Amniotic stem cell (primary cell): ENCODE results near the gene GPX1.
"Not testable (repeated sequence)": the region's sequence is repeated elsewhere in the genome, so short reads cannot be mapped to it uniquely, and the experiment has no call there.

Experiments used
- DNase-seq: peaks from one replicate; lab custom pipeline; 2025; lab: John Stamatoyannopoulos, UW

The GPX1 gene

GRCh38 chr3:49357443-49358216, 523 bp downstream of the GPX1 start:
- DNase-seq, result peak; percentile 79

GRCh38 chr3:49357095-49357442, 1.1 kb downstream of the GPX1 start:
- not testable (repeated sequence) for DNase-seq

- DNase-seq, result no peak
Observed at GRCh38 chr3:49352890-49353421, 5.2 kb downstream of the GPX1 start.

GRCh38 chr3:49352281-49352680, 5.9 kb downstream of the GPX1 start:
- DNase-seq, result no peak

GRCh38 chr3:49351521-49352011, 6.6 kb downstream of the GPX1 start:
- peak; percentile 64 for DNase-seq

GRCh38 chr3:49349348-49350114, 8.6 kb downstream of the GPX1 start:
- DNase-seq, result no peak

- not testable (repeated sequence) for DNase-seq
Observed at GRCh38 chr3:49348361-49348760, 9.8 kb downstream of the GPX1 start.

- no peak for DNase-seq
Observed at GRCh38 chr3:49346797-49347251, 11.3 kb downstream of the GPX1 start.

GRCh38 chr3:49343163-49343562, 15.0 kb downstream of the GPX1 start:
- DNase-seq, result no peak

- no peak for DNase-seq
Observed at GRCh38 chr3:49341996-49342395, 16.2 kb downstream of the GPX1 start.

GRCh38 chr3:49339941-49340800, 18.0 kb downstream of the GPX1 start, which contains the start of gene USP4:
Gene USP4, minus strand, starts transcription at chr3:49340053. Its CDS starts 29 bp downstream, at chr3:49340024.
- peak; percentile 73 for DNase-seq

GRCh38 chr3:49339581-49339940, 18.6 kb downstream of the GPX1 start:
- no peak for DNase-seq

GRCh38 chr3:49333916-49334633, 24.1 kb downstream of the GPX1 start:
- no peak for DNase-seq

GRCh38 chr3:49333091-49333490, 25.1 kb downstream of the GPX1 start:
- no peak for DNase-seq

- no peak for DNase-seq
Observed at GRCh38 chr3:49329186-49329585, 29.0 kb downstream of the GPX1 start.

GRCh38 chr3:49328350-49328749, 29.8 kb downstream of the GPX1 start:
- DNase-seq, result not testable (repeated sequence)

GRCh38 chr3:49327485-49327884, 30.7 kb downstream of the GPX1 start:
- no peak for DNase-seq

GRCh38 chr3:49324768-49325167, 33.4 kb downstream of the GPX1 start:
- no peak for DNase-seq

GRCh38 chr3:49316696-49317457, 41.3 kb downstream of the GPX1 start:
- DNase-seq, result no peak

- DNase-seq, result no peak
Observed at GRCh38 chr3:49313896-49314688, 44.1 kb downstream of the GPX1 start.
